Activated B cell treated with CpG ODN at 0.5 μM for 24 hours (primary cell): ENCODE data around the gene PHF12. TPM values are rescaled to one million over a fixed set of nuclear protein-coding genes. Genes with fewer than 3 reads are reported as not detected.

ENCODE experiments used
- ATAC-seq: fragments of 200-7000 bp; cut with Tn5 transposase; one replicate; pipeline ENCODE4 v1.10.0; 2021; ENCODE audit warnings: low read depth, mild to moderate bottlenecking, moderate library complexity
- CTCF ChIA-PET: fragments of 350-600 bp; sonication (Branson Sonifier 250); formaldehyde crosslinking; loops from one replicate; lab custom pipeline; 2021; ENCODE audit warnings: antibody characterized with exemption; lab: Charles Lee
- POLR2A ChIA-PET: fragments of 350-600 bp; sonication (Branson Sonifier 250); formaldehyde crosslinking; loops from one replicate; lab custom pipeline; 2021; ENCODE audit warnings: antibody characterized with exemption; lab: Charles Lee
- DNase-seq: peaks from one replicate; pipeline ENCODE4 v3.0.0; 2022
- H3K27ac Mint-ChIP-seq: one replicate; pipeline ENCODE4 v1.8.0; 2020; ENCODE audit warnings: mixed read lengths
- H3K27me3 Mint-ChIP-seq: one replicate; pipeline ENCODE4 v1.8.0; 2021; ENCODE audit warnings: mixed read lengths
- H3K36me3 Mint-ChIP-seq: one replicate; pipeline ENCODE4 v1.8.0; 2021; ENCODE audit warnings: low read depth, mixed read lengths
- H3K4me1 Mint-ChIP-seq: one replicate; pipeline ENCODE4 v1.8.0; 2021; ENCODE audit warnings: mixed read lengths
- H3K4me3 Mint-ChIP-seq: one replicate; pipeline ENCODE4 v1.8.0; 2020; ENCODE audit warnings: mild to moderate bottlenecking, mixed read lengths
- H3K9me3 Mint-ChIP-seq: one replicate; pipeline ENCODE4 v1.8.0; 2020; ENCODE audit warnings: mixed read lengths
- CTCF ChIP-seq: fragments of 200-600 bp; IDR thresholded peaks from one replicate; pipeline ENCODE4 v1.8.0; 2022; ENCODE audit warnings: antibody characterized with exemption, mild to moderate bottlenecking
- intact Hi-C: fragments of 100-400 bp; cut with micrococcal nuclease; formaldehyde crosslinking; loops from one replicate; pipeline ENCODE4 v1.15.1; 2024
- total RNA-seq: library from RNA; stranded (reverse); gene quantifications from 2 replicates; pipeline ENCODE4 v1.2.3, GENCODE V29; 2022

PHF12 gene
- total RNA-seq, 1 donor from 2014 or later = 96.5 TPM

GRCh38 chr17:28988475-28988874 lies 37.2 kb upstream of the PHF12 start:
- Mint-ChIP-seq H3K27me3 (peaks cover 2% of the 10 kb centered on the region), H3K36me3 (no peaks in the 10 kb centered on the region), H3K9me3 (no peaks in the 10 kb centered on the region), H3K4me1 (peaks cover 5% of the 10 kb centered on the region), H3K4me3 (no peak overlapping the region), H3K27ac (no peak overlapping the region)
- intact Hi-C loops = no loop called here
- DNase-seq (no peak), ATAC-seq (no peak)
- no peak for TF ChIP-seq CTCF
- CTCF ChIA-PET = no interaction called here
- POLR2A ChIA-PET = no interaction called here

- POLR2A ChIA-PET = interaction anchor here (0.8 kb wide), 1 partner anchor 19 kb away, joined by 3 read pairs; no protein-coding TSS in a partner anchor
- no peaks in the 10 kb centered on the region for H3K9me3 Mint-ChIP-seq
These were observed 35.7 kb upstream of the PHF12 start for GRCh38 chr17:28986714-28987655.

GRCh38 chr17:28985950-28986713 lies 34.8 kb upstream of the PHF12 start:
- Mint-ChIP-seq H3K27me3 (peaks cover 2% of the 10 kb centered on the region), H3K4me3 (no peak overlapping the region), H3K36me3 (no peaks in the 10 kb centered on the region), H3K27ac (no peak overlapping the region), H3K9me3 (no peaks in the 10 kb centered on the region), H3K4me1 (peaks cover 22% of the 10 kb centered on the region)
- DNase-seq (no peak), ATAC-seq (no peak)
- CTCF ChIA-PET = no interaction called here
- intact Hi-C loops = no loop called here
- POLR2A ChIA-PET = no interaction called here
- no peak for TF ChIP-seq CTCF

More at GRCh38 chr17:28986714-28987655, 35.7 kb upstream of the PHF12 start:
- ATAC-seq (no peak), DNase-seq (no peak)
- no peaks in the 10 kb centered on the region for H3K36me3 Mint-ChIP-seq
- intact Hi-C loops = no loop called here
- H3K27ac Mint-ChIP-seq = no peak overlapping the region
- CTCF ChIA-PET = no interaction called here
- no peak for TF ChIP-seq CTCF
- H3K4me1 Mint-ChIP-seq = peaks cover 20% of the 10 kb centered on the region
- no peak overlapping the region for H3K4me3 Mint-ChIP-seq
- H3K27me3 Mint-ChIP-seq = peaks cover 2% of the 10 kb centered on the region

- no peak for TF ChIP-seq CTCF
- intact Hi-C loops = no loop called here
- no peak for DNase-seq
- ChIA-PET CTCF (interaction anchor here (0.9 to 1.9 kb wide), 3 partner anchors 18 to 134 kb away, joined by 3 to 4 read pairs (median 4); no protein-coding TSS in a partner anchor), POLR2A (interaction anchor here (0.6 to 1.3 kb wide), 3 partner anchors 10 to 197 kb away, joined by 3 read pairs; partner anchors contain the start of gene MYO18A)
- Mint-ChIP-seq H3K9me3 (no peaks in the 10 kb centered on the region), H3K27me3 (peaks cover 2% of the 10 kb centered on the region), H3K27ac (peak overlapping the region; percentile 84), H3K4me1 (peaks cover 22% of the 10 kb centered on the region), H3K36me3 (no peaks in the 10 kb centered on the region), H3K4me3 (peak overlapping the region; percentile 29)
- ATAC-seq = no peak
These were observed 32.2 kb upstream of the PHF12 start for GRCh38 chr17:28983286-28984230.
